ENCODE data around the gene BIRC6.

Gene BIRC6

GRCh38 chr2:32611771-32612170 is 254.9 kb downstream of the BIRC6 start:
- H3K4me1 ChIP-seq (ENCODE audit: control insufficient read depth, insufficient read depth, low read length), result no peaks in the 10 kb centered on the region
- no peak overlapping the region for H3K27ac ChIP-seq (ENCODE audit: low read length)
- H3K9ac ChIP-seq (ENCODE audit: low read length in 2 of 2), result no peak overlapping the region
- no peaks in the 10 kb centered on the region for H3K9me3 ChIP-seq (ENCODE audit: control insufficient read depth in 2 of 2, low read length in 2 of 2)
- H3K4me3 ChIP-seq (ENCODE audit: low read length in 2 of 2), result no peak overlapping the region
- no peaks in the 10 kb centered on the region for H3K27me3 ChIP-seq (ENCODE audit: control insufficient read depth in 1 of 2, insufficient read depth in 2 of 2, low read length in 2 of 2)
- H3K36me3 ChIP-seq (ENCODE audit: control insufficient read depth in 2 of 2, insufficient read depth in 2 of 2, low read length in 2 of 2), result peaks cover 12 to 24% of the 10 kb centered on the region in 2 donors

DNA sequence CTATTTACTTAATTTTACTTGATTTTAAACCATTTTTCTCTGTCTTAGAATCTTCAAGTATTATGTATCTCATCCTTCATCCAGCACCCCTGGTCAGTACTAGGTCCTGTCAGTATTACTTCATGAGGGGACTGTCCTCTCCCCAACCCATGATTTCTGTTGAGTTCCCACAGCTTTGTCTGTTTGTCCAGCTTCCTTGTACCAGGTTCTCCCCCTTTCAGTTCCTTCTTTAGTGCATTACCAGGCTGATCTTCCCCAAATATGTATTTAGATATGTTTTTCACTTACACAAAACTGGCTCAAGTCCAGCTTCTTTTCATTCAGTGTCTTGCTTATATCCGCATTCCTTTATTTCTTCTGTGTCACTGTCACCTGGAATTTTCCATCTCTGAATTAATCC is 257.3 kb downstream of the BIRC6 start:
- H3K27ac ChIP-seq (ENCODE audit: low read length), result no peak overlapping the region
- no peaks in the 10 kb centered on the region for H3K4me1 ChIP-seq (ENCODE audit: control insufficient read depth, insufficient read depth, low read length)
- H3K9me3 ChIP-seq (ENCODE audit: control insufficient read depth in 2 of 2, low read length in 2 of 2), result no peaks in the 10 kb centered on the region
- H3K9ac ChIP-seq (ENCODE audit: low read length in 2 of 2), result no peak overlapping the region
- no peak overlapping the region for H3K4me3 ChIP-seq (ENCODE audit: low read length in 2 of 2)
- peaks cover 17 to 32% of the 10 kb centered on the region in 2 donors for H3K36me3 ChIP-seq (ENCODE audit: control insufficient read depth in 2 of 2, insufficient read depth in 2 of 2, low read length in 2 of 2)
- no peaks in the 10 kb centered on the region for H3K27me3 ChIP-seq (ENCODE audit: control insufficient read depth in 1 of 2, insufficient read depth in 2 of 2, low read length in 2 of 2)

GRCh38 chr2:32617599-32618189 is 260.9 kb downstream of the BIRC6 start:
- Histone ChIP-seq H3K9me3 (ENCODE audit: control insufficient read depth in 2 of 2, low read length in 2 of 2) (no peaks in the 10 kb centered on the region), H3K4me1 (ENCODE audit: control insufficient read depth, insufficient read depth, low read length) (peaks cover 5% of the 10 kb centered on the region), H3K27me3 (ENCODE audit: control insufficient read depth in 1 of 2, insufficient read depth in 2 of 2, low read length in 2 of 2) (no peaks in the 10 kb centered on the region), H3K27ac (ENCODE audit: low read length) (no peak overlapping the region), H3K9ac (ENCODE audit: low read length in 2 of 2) (no peak overlapping the region), H3K36me3 (ENCODE audit: control insufficient read depth in 2 of 2, insufficient read depth in 2 of 2, low read length in 2 of 2) (peaks cover 11 to 25% of the 10 kb centered on the region in 2 donors), H3K4me3 (ENCODE audit: low read length in 2 of 2) (no peak overlapping the region)

- Histone ChIP-seq H3K4me3 (ENCODE audit: low read length in 2 of 2) (no peak overlapping the region), H3K27ac (ENCODE audit: low read length) (peak overlapping the region; percentile 55), H3K9ac (ENCODE audit: low read length in 2 of 2) (no peak overlapping the region), H3K4me1 (ENCODE audit: control insufficient read depth, insufficient read depth, low read length) (peaks cover 10% of the 10 kb centered on the region), H3K27me3 (ENCODE audit: control insufficient read depth in 1 of 2, insufficient read depth in 2 of 2, low read length in 2 of 2) (no peaks in the 10 kb centered on the region), H3K9me3 (ENCODE audit: control insufficient read depth in 2 of 2, low read length in 2 of 2) (no peaks in the 10 kb centered on the region), H3K36me3 (ENCODE audit: control insufficient read depth in 2 of 2, insufficient read depth in 2 of 2, low read length in 2 of 2) (peaks cover 4 to 12% of the 10 kb centered on the region in 2 donors)
These were observed 265.9 kb downstream of the BIRC6 start for GRCh38 chr2:32622570-32623310.

- H3K9ac ChIP-seq (ENCODE audit: low read length in 2 of 2), result no peak overlapping the region
- no peaks in the 10 kb centered on the region for H3K9me3 ChIP-seq (ENCODE audit: control insufficient read depth in 2 of 2, low read length in 2 of 2)
- no peak overlapping the region for H3K27ac ChIP-seq (ENCODE audit: low read length)
- no peaks in the 10 kb centered on the region for H3K27me3 ChIP-seq (ENCODE audit: control insufficient read depth in 1 of 2, insufficient read depth in 2 of 2, low read length in 2 of 2)
- H3K4me3 ChIP-seq (ENCODE audit: low read length in 2 of 2), result no peak overlapping the region
- peaks cover 10% of the 10 kb centered on the region for H3K4me1 ChIP-seq (ENCODE audit: control insufficient read depth, insufficient read depth, low read length)
- H3K36me3 ChIP-seq (ENCODE audit: control insufficient read depth in 2 of 2, insufficient read depth in 2 of 2, low read length in 2 of 2), result peaks cover 3 to 10% of the 10 kb centered on the region in 2 donors
These were observed 266.5 kb downstream of the BIRC6 start for GRCh38 chr2:32623311-32623706.

GRCh38 chr2:32624812-32625211 is 268.0 kb downstream of the BIRC6 start:
- Histone ChIP-seq H3K27ac (ENCODE audit: low read length) (no peak overlapping the region), H3K9me3 (ENCODE audit: control insufficient read depth in 2 of 2, low read length in 2 of 2) (no peaks in the 10 kb centered on the region), H3K36me3 (ENCODE audit: control insufficient read depth in 2 of 2, insufficient read depth in 2 of 2, low read length in 2 of 2) (peaks cover 0 to 6% of the 10 kb centered on the region in 2 donors), H3K9ac (ENCODE audit: low read length in 2 of 2) (no peak overlapping the region), H3K4me1 (ENCODE audit: control insufficient read depth, insufficient read depth, low read length) (peaks cover 15% of the 10 kb centered on the region), H3K4me3 (ENCODE audit: low read length in 2 of 2) (no peak overlapping the region), H3K27me3 (ENCODE audit: control insufficient read depth in 1 of 2, insufficient read depth in 2 of 2, low read length in 2 of 2) (no peaks in the 10 kb centered on the region)

DNA sequence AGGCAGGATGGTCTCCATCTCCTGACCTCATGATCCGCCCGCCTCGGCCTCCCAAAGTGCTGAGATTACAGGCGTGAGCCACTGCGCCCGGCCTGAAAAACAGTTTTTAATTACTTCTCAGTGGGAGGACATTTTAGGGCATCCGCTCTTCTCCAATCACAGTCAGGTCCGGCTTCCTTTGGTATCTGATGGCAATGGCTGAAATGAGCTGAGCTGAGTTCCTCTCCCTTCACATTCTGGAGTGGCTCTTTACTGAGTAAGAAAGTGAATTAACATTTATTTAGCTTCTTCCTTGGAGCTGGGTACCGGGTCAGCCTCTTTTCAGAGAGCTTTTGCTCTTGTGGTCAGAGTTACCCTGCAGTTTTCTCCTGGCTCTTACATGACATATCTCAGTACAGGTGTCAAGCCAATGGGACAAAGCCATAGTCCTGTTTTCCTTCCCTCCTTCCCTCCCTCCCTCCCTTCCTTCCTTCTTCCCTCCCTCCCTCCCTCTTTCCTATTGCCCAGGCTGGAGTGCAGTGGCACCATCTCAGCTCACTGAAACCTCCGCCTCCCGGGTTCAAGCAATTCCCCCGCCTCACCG is 269.9 kb downstream of the BIRC6 start:
- Histone ChIP-seq H3K9me3 (ENCODE audit: control insufficient read depth in 2 of 2, low read length in 2 of 2) (no peaks in the 10 kb centered on the region), H3K4me3 (ENCODE audit: low read length in 2 of 2) (peak overlapping the region; percentile 95 to 97), H3K36me3 (ENCODE audit: control insufficient read depth in 2 of 2, insufficient read depth in 2 of 2, low read length in 2 of 2) (peaks cover 0 to 2% of the 10 kb centered on the region in 2 donors), H3K27ac (ENCODE audit: low read length) (no peak overlapping the region), H3K4me1 (ENCODE audit: control insufficient read depth, insufficient read depth, low read length) (peaks cover 15% of the 10 kb centered on the region), H3K27me3 (ENCODE audit: control insufficient read depth in 1 of 2, insufficient read depth in 2 of 2, low read length in 2 of 2) (no peaks in the 10 kb centered on the region), H3K9ac (ENCODE audit: low read length in 2 of 2) (no peak overlapping the region)

- Histone ChIP-seq H3K27me3 (ENCODE audit: control insufficient read depth in 1 of 2, insufficient read depth in 2 of 2, low read length in 2 of 2) (no peaks in the 10 kb centered on the region), H3K4me3 (ENCODE audit: low read length in 2 of 2) (peak overlapping the region; percentile 95 to 97), H3K4me1 (ENCODE audit: control insufficient read depth, insufficient read depth, low read length) (peaks cover 11% of the 10 kb centered on the region), H3K36me3 (ENCODE audit: control insufficient read depth in 2 of 2, insufficient read depth in 2 of 2, low read length in 2 of 2) (peaks cover 3% of the 10 kb centered on the region in 2 donors), H3K27ac (ENCODE audit: low read length) (peak overlapping the region; percentile 70), H3K9ac (ENCODE audit: low read length in 2 of 2) (peak overlapping the region; percentile 84 to 97), H3K9me3 (ENCODE audit: control insufficient read depth in 2 of 2, low read length in 2 of 2) (no peaks in the 10 kb centered on the region)
These were observed 270.6 kb downstream of the BIRC6 start for GRCh38 chr2:32627441-32627813.

- Histone ChIP-seq H3K4me1 (ENCODE audit: control insufficient read depth, insufficient read depth, low read length) (peaks cover 10% of the 10 kb centered on the region), H3K27ac (ENCODE audit: low read length) (peak within 1 kb of the TSS; percentile 70), H3K9ac (ENCODE audit: low read length in 2 of 2) (peak within 1 kb of the TSS; percentile 95 to 97), H3K36me3 (ENCODE audit: control insufficient read depth in 2 of 2, insufficient read depth in 2 of 2, low read length in 2 of 2) (peaks cover 3 to 7% of the 10 kb centered on the region in 2 donors), H3K4me3 (ENCODE audit: low read length in 2 of 2) (peak within 1 kb of the TSS; percentile 95 to 97), H3K9me3 (ENCODE audit: control insufficient read depth in 2 of 2, low read length in 2 of 2) (no peaks in the 10 kb centered on the region), H3K27me3 (ENCODE audit: control insufficient read depth in 1 of 2, insufficient read depth in 2 of 2, low read length in 2 of 2) (no peaks in the 10 kb centered on the region)
These were observed 271.2 kb downstream of the BIRC6 start, which contains the start of gene TTC27 for GRCh38 chr2:32627814-32628579. TTC27 (plus strand) TSS chr2:32628050; CDS start chr2:32628293, 243 bp downstream.

DNA sequence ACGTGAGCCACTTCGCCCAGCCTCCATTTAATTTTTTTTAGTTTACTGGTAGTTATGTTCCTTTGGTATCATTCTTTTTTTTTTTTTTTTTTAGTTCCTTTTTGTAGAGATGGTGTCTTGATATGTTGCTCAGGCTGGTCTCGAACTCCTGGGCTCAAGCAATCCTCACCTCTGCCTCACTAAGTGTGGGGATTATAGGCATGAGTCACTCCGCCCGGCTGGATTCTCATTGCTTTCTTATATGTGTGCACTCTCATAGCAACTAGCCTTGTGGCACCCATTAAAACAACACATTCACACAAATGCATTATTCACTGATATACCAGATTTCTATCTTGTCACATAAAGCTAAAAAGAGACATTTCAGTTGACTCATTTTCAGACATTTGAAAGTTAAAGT is 275.3 kb downstream of the BIRC6 start:
- H3K4me1 ChIP-seq (ENCODE audit: control insufficient read depth, insufficient read depth, low read length), result peaks cover 10% of the 10 kb centered on the region
- no peak overlapping the region for H3K4me3 ChIP-seq (ENCODE audit: low read length in 2 of 2)
- H3K27ac ChIP-seq (ENCODE audit: low read length), result no peak overlapping the region
- no peaks in the 10 kb centered on the region for H3K27me3 ChIP-seq (ENCODE audit: control insufficient read depth in 1 of 2, insufficient read depth in 2 of 2, low read length in 2 of 2)
- no peak overlapping the region for H3K9ac ChIP-seq (ENCODE audit: low read length in 2 of 2)
- H3K36me3 ChIP-seq (ENCODE audit: control insufficient read depth in 2 of 2, insufficient read depth in 2 of 2, low read length in 2 of 2), result peaks cover 8 to 19% of the 10 kb centered on the region in 2 donors
- H3K9me3 ChIP-seq (ENCODE audit: control insufficient read depth in 2 of 2, low read length in 2 of 2), result no peaks in the 10 kb centered on the region
